ENCODE data around the gene ERC2.

DNA sequence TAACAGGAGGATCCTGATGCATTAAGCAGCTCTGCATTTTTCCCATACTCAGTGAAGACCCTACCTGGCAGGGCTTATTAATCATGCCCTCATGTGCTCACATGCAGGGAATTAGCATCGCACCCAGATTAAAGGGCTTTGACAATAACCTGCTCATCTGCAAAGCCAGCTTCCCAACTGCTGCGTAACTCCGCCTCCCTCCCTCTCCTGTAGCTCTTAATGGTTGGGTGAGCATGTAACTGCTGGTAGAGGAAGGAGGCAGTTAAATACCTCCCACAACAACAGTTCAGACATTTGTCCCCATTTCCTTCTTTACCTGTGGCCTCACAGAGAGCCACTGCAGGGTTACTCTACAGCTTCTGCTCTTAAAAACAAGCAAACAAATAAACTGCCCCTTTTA is 777.5 kb downstream of the ERC2 start:
- TF ChIP-seq, protein P1, sequence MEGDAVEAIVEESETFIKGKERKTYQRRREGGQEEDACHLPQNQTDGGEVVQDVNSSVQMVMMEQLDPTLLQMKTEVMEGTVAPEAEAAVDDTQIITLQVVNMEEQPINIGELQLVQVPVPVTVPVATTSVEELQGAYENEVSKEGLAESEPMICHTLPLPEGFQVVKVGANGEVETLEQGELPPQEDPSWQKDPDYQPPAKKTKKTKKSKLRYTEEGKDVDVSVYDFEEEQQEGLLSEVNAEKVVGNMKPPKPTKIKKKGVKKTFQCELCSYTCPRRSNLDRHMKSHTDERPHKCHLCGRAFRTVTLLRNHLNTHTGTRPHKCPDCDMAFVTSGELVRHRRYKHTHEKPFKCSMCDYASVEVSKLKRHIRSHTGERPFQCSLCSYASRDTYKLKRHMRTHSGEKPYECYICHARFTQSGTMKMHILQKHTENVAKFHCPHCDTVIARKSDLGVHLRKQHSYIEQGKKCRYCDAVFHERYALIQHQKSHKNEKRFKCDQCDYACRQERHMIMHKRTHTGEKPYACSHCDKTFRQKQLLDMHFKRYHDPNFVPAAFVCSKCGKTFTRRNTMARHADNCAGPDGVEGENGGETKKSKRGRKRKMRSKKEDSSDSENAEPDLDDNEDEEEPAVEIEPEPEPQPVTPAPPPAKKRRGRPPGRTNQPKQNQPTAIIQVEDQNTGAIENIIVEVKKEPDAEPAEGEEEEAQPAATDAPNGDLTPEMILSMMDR (IDR thresholded peaks at IDR 0.05; ENCODE audit: insufficient read depth, low read length, poor library complexity, severe bottlenecking): no peak
- no peak for TF ChIP-seq EZH2phosphoT487 (conservative IDR thresholded peaks at IDR 0.05; ENCODE audit: low read length)

Measured in SU-DHL-6 (cell line).